H1 (cell line): ENCODE measurements around the gene PNO1. TPM values are rescaled to one million over a fixed set of nuclear protein-coding genes. Genes with fewer than 3 reads are reported as not detected.

Source experiments
- ATF3 ChIP-seq: IDR thresholded peaks from 2 replicates; pipeline ENCODE4 v1.6.1; 2011; ENCODE audit warnings: low read depth, mild to moderate bottlenecking, low read length; ENCODE audit not compliant: insufficient read depth
- CBX5 ChIP-seq: fragments of 300-800, 300-1000 bp; sonication (generic); IDR thresholded peaks from 2 replicates; pipeline ENCODE4 v1.7.1; 2016; ENCODE audit warnings: antibody characterized with exemption, low read length, low read depth
- CHD7 ChIP-seq: fragments of 300-600 bp; sonication (generic); IDR thresholded peaks from 2 replicates; pipeline ENCODE4 v1.7.1; 2012; ENCODE audit warnings: low read length, moderate library complexity, mild to moderate bottlenecking, inconsistent platforms; ENCODE audit not compliant: insufficient replicate concordance
- POLR2AphosphoS5 ChIP-seq: IDR thresholded peaks from 2 replicates; pipeline ENCODE4 v1.6.1; 2011; ENCODE audit warnings: low read depth, low read length
- SP4 ChIP-seq: IDR thresholded peaks from 2 replicates; pipeline ENCODE4 v1.6.1; 2012; ENCODE audit warnings: low read length, inconsistent platforms
- YY1 ChIP-seq: IDR thresholded peaks from 2 replicates; pipeline ENCODE4 v1.6.1; 2011; ENCODE audit warnings: low read depth, mild to moderate bottlenecking, low read length
- polyA plus RNA-seq, 7 experiments: library from polyadenylated mRNA; depleted of rRNA in 3 of 7; stranded (reverse) in 5 of 7; unstranded in 2 of 7; fragments of >200 nt in 5 of 7; fragments of 200-250 nt in 2 of 7; gene quantifications; 1 replicate in 5 of 7; 2 replicates in 1 of 7; 4 replicates in 1 of 7; pipeline versions ENCODE4 v1.2.1 to v1.2.3, GENCODE V29; 2011 to 2013; ENCODE audit warnings: missing spikeins in 2 of 7, mixed read lengths in 2 of 7
- total RNA-seq: library from RNA; stranded (reverse); fragmentation: NEBNext Ultra II Directional; extraction: Animal tissue kit (Norgen Biotek cat#: 25700); gene quantifications from 2 replicates; pipeline ENCODE4 v1.2.1, GENCODE V29; 2021

Gene PNO1
- total and polyA plus RNA-seq, 2 of the 8 experiments (the other 6 are each of a cell fraction or from before 2014, with no cell fraction given): 18.6 to 33.2 TPM

- no peak for TF ChIP-seq CHD7
- no peak for TF ChIP-seq CBX5
- TF ChIP-seq ATF3: no peak
- TF ChIP-seq SP4: no peak
- no peak for TF ChIP-seq POLR2AphosphoS5
- no peak for TF ChIP-seq YY1
Measured at GRCh38 chr2:68200157-68200787, 42.6 kb downstream of the PNO1 start (continued).
